Keratinocyte (primary cell): ENCODE results near the gene KCNJ1. TPM values are rescaled to one million over a fixed set of nuclear protein-coding genes. Genes with fewer than 3 reads are reported as not detected.

Experiments
- DNase-seq: peaks from one replicate; pipeline ENCODE4 v3.0.0-alpha.2; 2011; ENCODE audit warnings: low read depth, missing footprints, low spot score
- FAIRE-seq: peaks from 2 replicates; lab custom pipeline; 2011; peaks lifted over from hg19 to GRCh38; lab: Jason Lieb, UNC
- H2AFZ ChIP-seq: 2 replicates; pipeline ENCODE4 v1.6.0; 2012; ENCODE audit warnings: low read length, control low read depth, inconsistent platforms; ENCODE audit not compliant: control insufficient read depth
- H3K27ac ChIP-seq: 2 replicates; pipeline ENCODE4 v1.5.1; 2011; ENCODE audit warnings: low read length; ENCODE audit not compliant: control insufficient read depth, insufficient read depth
- H3K27me3 ChIP-seq: 3 replicates; pipeline ENCODE4 v1.6.0; 2011; ENCODE audit warnings: low read length; ENCODE audit not compliant: control insufficient read depth, insufficient read depth; ENCODE audit errors: extremely low read depth
- H3K36me3 ChIP-seq, 2 experiments: 2 replicates in 1 of 2; 3 replicates in 1 of 2; pipeline ENCODE4 v1.5.1; 2011; ENCODE audit warnings: low read length in 2 of 2, mild to moderate bottlenecking in 1 of 2; ENCODE audit not compliant: control insufficient read depth in 2 of 2, insufficient read depth in 2 of 2; ENCODE audit errors: extremely low read depth in 1 of 2
- H3K4me1 ChIP-seq: 3 replicates; pipeline ENCODE4 v1.5.1; 2011; ENCODE audit warnings: low read length; ENCODE audit not compliant: control insufficient read depth, insufficient read depth; ENCODE audit errors: extremely low read depth
- H3K4me2 ChIP-seq: 3 replicates; pipeline ENCODE4 v1.6.0; 2011; ENCODE audit warnings: low read depth, low read length; ENCODE audit not compliant: control insufficient read depth, insufficient read depth; ENCODE audit errors: extremely low read depth
- H3K4me3 ChIP-seq, 3 experiments: fragments of 200-600 bp in 1 of 3; sonication (generic) in 1 of 3; 2 replicates in 2 of 3; 3 replicates in 1 of 3; pipeline ENCODE4 v1.5.1; 2011 to 2016; ENCODE audit warnings: low read length in 3 of 3, mild to moderate bottlenecking in 3 of 3, control low read depth in 2 of 3, inconsistent platforms in 1 of 3, low read depth in 1 of 3, mixed read lengths in 1 of 3, mixed run types in 1 of 3, moderate library complexity in 1 of 3; ENCODE audit not compliant: control insufficient read depth in 2 of 3, insufficient read depth in 2 of 3; ENCODE audit errors: extremely low read depth in 1 of 3
- H3K79me2 ChIP-seq: 2 replicates; pipeline ENCODE4 v1.6.0; 2012; ENCODE audit warnings: low read length; ENCODE audit not compliant: control insufficient read depth, insufficient read depth
- H3K9ac ChIP-seq: 3 replicates; pipeline ENCODE4 v1.6.0; 2011; ENCODE audit warnings: low read length; ENCODE audit not compliant: control insufficient read depth, insufficient read depth; ENCODE audit errors: extremely low read depth
- H3K9me1 ChIP-seq: 3 replicates; pipeline ENCODE4 v1.6.0; 2011; ENCODE audit warnings: low read length; ENCODE audit not compliant: control insufficient read depth, insufficient read depth; ENCODE audit errors: extremely low read depth
- H3K9me3 ChIP-seq: 2 replicates; pipeline ENCODE4 v1.5.1; 2012; ENCODE audit warnings: low read depth, low read length; ENCODE audit not compliant: control insufficient read depth
- H4K20me1 ChIP-seq: 3 replicates; pipeline ENCODE4 v1.6.0; 2011; ENCODE audit warnings: low read length; ENCODE audit not compliant: control insufficient read depth, insufficient read depth; ENCODE audit errors: extremely low read depth
- CTCF ChIP-seq, 3 experiments: IDR thresholded peaks in 1 of 3; conservative IDR thresholded peaks in 1 of 3; optimal IDR thresholded peaks in 1 of 3; 2 replicates in 2 of 3; 3 replicates in 1 of 3; pipeline versions ENCODE3 to v1.5.1; 2011; ENCODE audit warnings: low read length in 3 of 3, mild to moderate bottlenecking in 3 of 3, moderate library complexity in 2 of 3, control low read depth in 1 of 3, inconsistent platforms in 1 of 3; ENCODE audit not compliant: insufficient read depth in 2 of 3; ENCODE audit errors: extremely low read depth in 1 of 3
- EZH2 ChIP-seq: IDR thresholded peaks from one replicate; pipeline ENCODE4 v1.6.1; 2012; ENCODE audit warnings: inconsistent platforms, mild to moderate bottlenecking, low read length, moderate library complexity
- dilution Hi-C: fragments of 300-500 bp; cut with MboI; formaldehyde crosslinking; loops from one replicate; pipeline ENCODE4 v1.7.0; 2020; ENCODE audit warnings: low sequenced_read_pairs; ENCODE audit not compliant: extremely low pct_ligation_motif_present
- polyA plus RNA-seq, 5 experiments: library from polyadenylated mRNA; depleted of rRNA in 3 of 5; stranded (reverse) in 3 of 5; stranded (forward) in 1 of 5; unstranded in 1 of 5; fragments of >200 nt; gene quantifications; 1 replicate in 1 of 5; 2 replicates in 3 of 5; 3 replicates in 1 of 5; pipeline versions ENCODE4 v1.2.1 to v1.2.3, GENCODE V29; 2011 to 2012; ENCODE audit warnings: missing spikeins in 2 of 5, low read depth in 1 of 5, low replicate concordance in 1 of 5

Gene KCNJ1
- polyA plus RNA-seq, 1 donor (not counting 4 experiments of a cell fraction or from before 2014, with no cell fraction given), result 0.12 TPM

GRCh38 chr11:128910576-128910975 is 43.5 kb upstream of the KCNJ1 start:
- Histone ChIP-seq H3K9me1 (no peaks in the 10 kb centered on the region), H3K36me3 (no peaks in the 10 kb centered on the region), H3K27ac (no peak overlapping the region), H3K4me2 (no peak overlapping the region), H3K4me1 (peaks cover 47% of the 10 kb centered on the region), H3K9me3 (no peaks in the 10 kb centered on the region), H4K20me1 (no peaks in the 10 kb centered on the region), H3K9ac (no peak overlapping the region), H2AFZ (no peak overlapping the region), H3K27me3 (no peaks in the 10 kb centered on the region), H3K4me3 (no peak overlapping the region), H3K79me2 (no peaks in the 10 kb centered on the region)
- TF ChIP-seq CTCF (optimal IDR thresholded peaks at IDR 0.05 in 1 of 3, IDR thresholded peaks at IDR 0.05 in 1 of 3, conservative IDR thresholded peaks at IDR 0.05 in 1 of 3; ENCODE audit: extremely low read depth in 1 of 3, insufficient read depth in 2 of 3, low read length in 3 of 3) (no peak), EZH2 (no peak)
- DNase-seq (no peak), FAIRE-seq (no peak)
- dilution Hi-C loops, result no loop called here

GRCh38 chr11:128909438-128910125 is 42.5 kb upstream of the KCNJ1 start:
- Histone ChIP-seq H3K4me2 (peak overlapping the region; percentile 80), H2AFZ (no peak overlapping the region), H3K9me1 (no peaks in the 10 kb centered on the region), H3K27me3 (no peaks in the 10 kb centered on the region), H4K20me1 (no peaks in the 10 kb centered on the region), H3K9ac (no peak overlapping the region), H3K9me3 (no peaks in the 10 kb centered on the region), H3K27ac (peak overlapping the region; percentile 77), H3K4me1 (peaks cover 43% of the 10 kb centered on the region), H3K36me3 (no peaks in the 10 kb centered on the region), H3K79me2 (no peaks in the 10 kb centered on the region), H3K4me3 (peak overlapping the region in 1 of 3 experiments; percentile 26)
- dilution Hi-C loops, result no loop called here
- no peak for DNase-seq
- TF ChIP-seq EZH2 (no peak), CTCF (optimal IDR thresholded peaks at IDR 0.05 in 1 of 3, IDR thresholded peaks at IDR 0.05 in 1 of 3, conservative IDR thresholded peaks at IDR 0.05 in 1 of 3; ENCODE audit: extremely low read depth in 1 of 3, insufficient read depth in 2 of 3, low read length in 3 of 3) (no peak)
- FAIRE-seq, result peak; percentile 86
